Stimulated activated CD4-positive, alpha-beta T cell treated with anti-CD3 and anti-CD28 coated beads, Interleukin-15, amount 100 ng/mL, for 1 hour (primary cell): ENCODE results near the gene PSAP.

Experiments
- DNase-seq, 2 donors: peaks; one replicate each; pipeline ENCODE4 v3.0.0-alpha.2; 2020; ENCODE audit warnings: low read depth in 1 of 2, low spot score in 1 of 2

PSAP gene

GRCh38 chr10:71769279-71769823 lies 81.7 kb downstream of the PSAP start:
- no peak for DNase-seq

- DNase-seq: no peak
Measured at GRCh38 chr10:71767420-71768035, 83.5 kb downstream of the PSAP start.

GRCh38 chr10:71766717-71767419 lies 84.2 kb downstream of the PSAP start:
- no peak for DNase-seq
